Measurements from ENCODE around the gene UFM1.

GRCh38 chr13:38334845-38335244, 14.8 kb upstream of the UFM1 start:
- TF ChIP-seq CTCF (conservative IDR thresholded peaks at IDR 0.05 in 1 of 2, IDR thresholded peaks at IDR 0.05 in 1 of 2; ENCODE audit: extremely low read depth in 1 of 2, insufficient read depth in 1 of 2, low read depth in 1 of 2, low read length in 2 of 2) (no peak), EZH2 (IDR thresholded peaks at IDR 0.05; ENCODE audit: borderline replicate concordance, low read length) (no peak)
